Neural progenitor cell (in vitro differentiated cells): Measurements from ENCODE around the gene RNF169. TPM values are rescaled to one million over a fixed set of nuclear protein-coding genes. Genes with fewer than 3 reads are reported as not detected.

Experiments
- DNase-seq: peaks from one replicate; pipeline ENCODE4 v3.0.0-alpha.2; 2016; ENCODE audit warnings: low spot score
- H2AFZ ChIP-seq: fragments of 200-600 bp; sonication (generic); replicated peaks from 2 replicates; pipeline ENCODE4 v1.6.1; 2016; ENCODE audit warnings: antibody characterized with exemption
- H3F3A ChIP-seq: fragments of 200-600 bp; sonication (generic); 2 replicates; pipeline ENCODE4 v1.6.1; 2016; ENCODE audit warnings: antibody characterized with exemption, low read depth
- H3K27ac ChIP-seq: fragments of 200-600 bp; sonication (generic); 2 replicates; pipeline ENCODE4 v1.5.1; 2016; ENCODE audit warnings: mild to moderate bottlenecking
- H3K27me3 ChIP-seq: fragments of 200-600 bp; sonication (generic); 2 replicates; pipeline ENCODE4 v1.6.1; 2016; ENCODE audit warnings: mild to moderate bottlenecking, moderate library complexity
- H3K36me3 ChIP-seq: fragments of 200-600 bp; sonication (generic); 2 replicates; pipeline ENCODE4 v1.5.1; 2016
- H3K4me1 ChIP-seq: fragments of 200-600 bp; sonication (generic); 2 replicates; pipeline ENCODE4 v1.6.1; 2016; ENCODE audit warnings: mixed run types
- H3K4me2 ChIP-seq: fragments of 200-600 bp; sonication (generic); 2 replicates; pipeline ENCODE4 v1.6.1; 2016
- H3K4me3 ChIP-seq: fragments of 200-600 bp; sonication (generic); 2 replicates; pipeline ENCODE4 v1.5.1; 2016
- H3K79me2 ChIP-seq: fragments of 200-600 bp; sonication (generic); 2 replicates; pipeline ENCODE4 v1.6.1; 2016; ENCODE audit warnings: low read depth
- H3K9ac ChIP-seq: fragments of 200-600 bp; sonication (generic); 2 replicates; pipeline ENCODE4 v1.6.1; 2016
- H3K9me3 ChIP-seq: fragments of 200-600 bp; sonication (generic); 2 replicates; pipeline ENCODE4 v1.5.1; 2016; ENCODE audit warnings: low read depth
- H4K20me1 ChIP-seq: fragments of 200-600 bp; sonication (generic); 2 replicates; pipeline ENCODE4 v1.6.1; 2016; ENCODE audit warnings: low read depth
- H3K27ac Mint-ChIP-seq: 3 replicates; pipeline ENCODE4 v1.8.0; 2021; ENCODE audit warnings: mixed read lengths
- H3K27me3 Mint-ChIP-seq: 2 replicates; pipeline ENCODE4 v1.8.0; 2022; ENCODE audit warnings: low read depth, mild to moderate bottlenecking, inconsistent platforms, moderate library complexity, mixed read lengths; ENCODE audit not compliant: insufficient read depth
- H3K36me3 Mint-ChIP-seq: 3 replicates; pipeline ENCODE4 v1.8.0; 2021; ENCODE audit warnings: mixed read lengths
- H3K4me1 Mint-ChIP-seq: 3 replicates; pipeline ENCODE4 v1.8.0; 2021; ENCODE audit warnings: mixed read lengths
- H3K4me3 Mint-ChIP-seq: 3 replicates; pipeline ENCODE4 v1.8.0; 2021; ENCODE audit warnings: mild to moderate bottlenecking, moderate library complexity, mixed read lengths
- H3K9me3 Mint-ChIP-seq: 3 replicates; pipeline ENCODE4 v1.8.0; 2020; ENCODE audit warnings: mixed read lengths
- EZH2 ChIP-seq: fragments of 200-600 bp; sonication (generic); IDR thresholded peaks from 2 replicates; pipeline ENCODE4 v1.6.1; 2017; ENCODE audit warnings: antibody characterized with exemption, mild to moderate bottlenecking, moderate library complexity
- EZH2phosphoT487 ChIP-seq: fragments of 200-600 bp; sonication (generic); IDR thresholded peaks from 2 replicates; pipeline ENCODE4 v1.6.1; 2017; ENCODE audit warnings: antibody characterized with exemption
- total RNA-seq: library from RNA; depleted of rRNA; stranded (reverse); fragments of >200 nt; gene quantifications from 2 replicates; pipeline ENCODE4 v1.2.3, GENCODE V29; 2015; ENCODE audit warnings: low replicate concordance
- TF ChIP-seq, protein P1 (sequence below): fragments of 200-600 bp; sonication (generic); IDR thresholded peaks from 2 replicates; pipeline ENCODE4 v1.5.1; 2017; ENCODE audit warnings: antibody characterized with exemption, mild to moderate bottlenecking

Gene RNF169
- total RNA-seq, 1 donor from 2014 or later: 30.2 TPM

- Mint-ChIP-seq H3K36me3 (peaks cover 8% of the 10 kb centered on the region), H3K9me3 (no peaks in the 10 kb centered on the region), H3K4me3 (no peak overlapping the region), H3K4me1 (no peaks in the 10 kb centered on the region), H3K27me3 (no peaks in the 10 kb centered on the region), H3K27ac (no peak overlapping the region)
- no peak for DNase-seq
- no peaks in the 10 kb centered on the region for H3K36me3 ChIP-seq
- peaks cover 54% of the 10 kb centered on the region for H3K79me2 ChIP-seq
- no peaks in the 10 kb centered on the region for H3K9me3 ChIP-seq
- no peak overlapping the region for H3K4me2 ChIP-seq
- no peak overlapping the region for H2AFZ ChIP-seq
- no peak overlapping the region for H3K27ac ChIP-seq
- H3F3A ChIP-seq: no peaks in the 10 kb centered on the region
- H3K9ac ChIP-seq: no peak overlapping the region
- no peaks in the 10 kb centered on the region for H3K27me3 ChIP-seq
- peaks cover 6% of the 10 kb centered on the region for H3K4me1 ChIP-seq
- TF ChIP-seq EZH2 (no peak), EZH2phosphoT487 (no peak)
- TF ChIP-seq, protein P1, sequence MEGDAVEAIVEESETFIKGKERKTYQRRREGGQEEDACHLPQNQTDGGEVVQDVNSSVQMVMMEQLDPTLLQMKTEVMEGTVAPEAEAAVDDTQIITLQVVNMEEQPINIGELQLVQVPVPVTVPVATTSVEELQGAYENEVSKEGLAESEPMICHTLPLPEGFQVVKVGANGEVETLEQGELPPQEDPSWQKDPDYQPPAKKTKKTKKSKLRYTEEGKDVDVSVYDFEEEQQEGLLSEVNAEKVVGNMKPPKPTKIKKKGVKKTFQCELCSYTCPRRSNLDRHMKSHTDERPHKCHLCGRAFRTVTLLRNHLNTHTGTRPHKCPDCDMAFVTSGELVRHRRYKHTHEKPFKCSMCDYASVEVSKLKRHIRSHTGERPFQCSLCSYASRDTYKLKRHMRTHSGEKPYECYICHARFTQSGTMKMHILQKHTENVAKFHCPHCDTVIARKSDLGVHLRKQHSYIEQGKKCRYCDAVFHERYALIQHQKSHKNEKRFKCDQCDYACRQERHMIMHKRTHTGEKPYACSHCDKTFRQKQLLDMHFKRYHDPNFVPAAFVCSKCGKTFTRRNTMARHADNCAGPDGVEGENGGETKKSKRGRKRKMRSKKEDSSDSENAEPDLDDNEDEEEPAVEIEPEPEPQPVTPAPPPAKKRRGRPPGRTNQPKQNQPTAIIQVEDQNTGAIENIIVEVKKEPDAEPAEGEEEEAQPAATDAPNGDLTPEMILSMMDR: no peak
- no peak overlapping the region for H3K4me3 ChIP-seq
- peaks cover 45% of the 10 kb centered on the region for H4K20me1 ChIP-seq
Observed at GRCh38 chr11:74770456-74770855, 21.8 kb downstream of the RNF169 start.

GRCh38 chr11:74771139-74771538 lies 22.5 kb downstream of the RNF169 start:
- Histone ChIP-seq H3F3A (no peaks in the 10 kb centered on the region), H3K4me1 (peaks cover 6% of the 10 kb centered on the region), H2AFZ (no peak overlapping the region), H3K79me2 (peaks cover 54% of the 10 kb centered on the region), H3K4me3 (no peak overlapping the region), H3K9ac (no peak overlapping the region), H3K4me2 (no peak overlapping the region), H3K9me3 (no peaks in the 10 kb centered on the region), H3K36me3 (no peaks in the 10 kb centered on the region), H3K27me3 (no peaks in the 10 kb centered on the region), H4K20me1 (peaks cover 48% of the 10 kb centered on the region), H3K27ac (no peak overlapping the region)
- TF ChIP-seq EZH2 (no peak), EZH2phosphoT487 (no peak)
- TF ChIP-seq, protein P1: no peak
- no peak overlapping the region for H3K27ac Mint-ChIP-seq
- H3K9me3 Mint-ChIP-seq: no peaks in the 10 kb centered on the region
- DNase-seq: no peak
- peaks cover 7% of the 10 kb centered on the region for H3K36me3 Mint-ChIP-seq
- no peaks in the 10 kb centered on the region for H3K27me3 Mint-ChIP-seq
- no peaks in the 10 kb centered on the region for H3K4me1 Mint-ChIP-seq
- no peak overlapping the region for H3K4me3 Mint-ChIP-seq

DNA sequence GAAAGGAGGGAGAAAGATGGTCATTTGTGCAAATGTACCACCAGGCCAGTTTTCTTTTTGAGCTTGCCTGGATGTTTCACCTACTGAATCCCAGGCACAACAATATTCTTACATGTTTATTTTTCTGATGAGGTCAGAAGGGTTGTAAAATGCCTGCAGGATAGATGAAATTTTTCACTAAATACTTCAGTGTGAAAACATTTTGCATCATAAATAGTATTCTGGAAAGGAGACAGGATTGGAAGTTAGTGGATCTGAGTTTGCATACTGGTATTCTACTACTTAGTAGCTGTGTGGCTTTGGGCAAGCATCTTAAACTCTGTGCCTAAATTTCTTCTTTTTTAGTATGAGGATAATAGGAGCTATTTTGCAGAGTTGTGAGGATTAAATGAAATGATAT lies 24.8 kb downstream of the RNF169 start:
- H3K36me3 Mint-ChIP-seq: peaks cover 7% of the 10 kb centered on the region
- Histone ChIP-seq H3K36me3 (no peaks in the 10 kb centered on the region), H3K27ac (no peak overlapping the region), H3K79me2 (peaks cover 68% of the 10 kb centered on the region), H3K4me2 (no peak overlapping the region), H4K20me1 (peaks cover 58% of the 10 kb centered on the region), H3K9ac (no peak overlapping the region), H3K4me1 (peaks cover 6% of the 10 kb centered on the region), H3K9me3 (no peaks in the 10 kb centered on the region), H3K4me3 (no peak overlapping the region), H2AFZ (no peak overlapping the region), H3F3A (no peaks in the 10 kb centered on the region), H3K27me3 (no peaks in the 10 kb centered on the region)
- H3K4me3 Mint-ChIP-seq: no peak overlapping the region
- H3K27me3 Mint-ChIP-seq: peaks cover 2% of the 10 kb centered on the region
- no peak for DNase-seq
- TF ChIP-seq EZH2phosphoT487: no peak
- no peak for TF ChIP-seq EZH2
- TF ChIP-seq, protein P1: no peak
- H3K27ac Mint-ChIP-seq: no peak overlapping the region
- H3K4me1 Mint-ChIP-seq: peaks cover 4% of the 10 kb centered on the region
- no peaks in the 10 kb centered on the region for H3K9me3 Mint-ChIP-seq

GRCh38 chr11:74775762-74776161 lies 27.1 kb downstream of the RNF169 start:
- Histone ChIP-seq H2AFZ (no peak overlapping the region), H4K20me1 (peaks cover 60% of the 10 kb centered on the region), H3K4me2 (no peak overlapping the region), H3F3A (no peaks in the 10 kb centered on the region), H3K4me1 (peaks cover 6% of the 10 kb centered on the region), H3K4me3 (no peak overlapping the region), H3K79me2 (peaks cover 88% of the 10 kb centered on the region), H3K9ac (no peak overlapping the region), H3K36me3 (no peaks in the 10 kb centered on the region), H3K27me3 (no peaks in the 10 kb centered on the region), H3K9me3 (no peaks in the 10 kb centered on the region), H3K27ac (no peak overlapping the region)
- H3K27ac Mint-ChIP-seq: no peak overlapping the region
- no peaks in the 10 kb centered on the region for H3K9me3 Mint-ChIP-seq
- TF ChIP-seq, protein P1: no peak
- no peak for TF ChIP-seq EZH2
- TF ChIP-seq EZH2phosphoT487: no peak
- H3K4me1 Mint-ChIP-seq: peaks cover 4% of the 10 kb centered on the region
- peaks cover 2% of the 10 kb centered on the region for H3K27me3 Mint-ChIP-seq
- DNase-seq: no peak
- peaks cover 7% of the 10 kb centered on the region for H3K36me3 Mint-ChIP-seq
- H3K4me3 Mint-ChIP-seq: no peak overlapping the region
